ENCODE data around the gene UTF1.
A peak's percentile ranks its signal among the peaks of the same experiment; 100 is the strongest.

UTF1 gene

DNA sequence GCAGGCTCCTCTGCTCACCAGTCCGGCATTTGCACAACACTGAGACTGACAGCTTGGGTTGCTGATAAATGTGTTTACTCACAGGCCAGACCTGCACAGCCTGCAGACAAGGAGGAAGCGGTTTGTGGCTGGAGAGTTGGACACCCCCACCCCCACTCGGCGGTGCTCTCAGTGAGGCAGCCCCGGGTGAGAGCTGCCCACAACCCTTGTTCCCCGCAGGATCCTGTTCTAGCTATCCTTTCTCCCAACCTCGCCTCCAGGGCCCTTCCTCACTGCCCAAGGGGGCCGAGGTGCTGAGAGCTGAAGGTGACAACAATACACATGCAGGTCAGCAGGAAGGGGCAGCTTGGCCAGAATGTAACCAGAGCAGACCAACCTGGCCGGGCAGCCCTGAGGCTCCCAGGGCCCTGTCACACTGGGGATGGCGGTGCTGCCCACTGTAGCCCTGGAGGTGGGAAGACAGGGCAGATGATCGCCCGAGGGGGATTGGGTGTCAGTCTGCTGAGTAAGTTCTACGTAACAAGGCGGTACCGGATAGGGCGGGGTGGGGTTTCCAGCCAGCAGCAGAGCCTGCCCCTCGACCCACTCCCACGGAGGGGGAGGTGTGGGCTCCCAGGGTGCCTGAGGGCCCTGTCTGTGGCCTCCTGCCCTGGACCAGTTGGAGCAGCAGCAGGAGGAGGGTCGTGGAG lies 48.7 kb downstream of the UTF1 start:
- TF ChIP-seq, protein P1, sequence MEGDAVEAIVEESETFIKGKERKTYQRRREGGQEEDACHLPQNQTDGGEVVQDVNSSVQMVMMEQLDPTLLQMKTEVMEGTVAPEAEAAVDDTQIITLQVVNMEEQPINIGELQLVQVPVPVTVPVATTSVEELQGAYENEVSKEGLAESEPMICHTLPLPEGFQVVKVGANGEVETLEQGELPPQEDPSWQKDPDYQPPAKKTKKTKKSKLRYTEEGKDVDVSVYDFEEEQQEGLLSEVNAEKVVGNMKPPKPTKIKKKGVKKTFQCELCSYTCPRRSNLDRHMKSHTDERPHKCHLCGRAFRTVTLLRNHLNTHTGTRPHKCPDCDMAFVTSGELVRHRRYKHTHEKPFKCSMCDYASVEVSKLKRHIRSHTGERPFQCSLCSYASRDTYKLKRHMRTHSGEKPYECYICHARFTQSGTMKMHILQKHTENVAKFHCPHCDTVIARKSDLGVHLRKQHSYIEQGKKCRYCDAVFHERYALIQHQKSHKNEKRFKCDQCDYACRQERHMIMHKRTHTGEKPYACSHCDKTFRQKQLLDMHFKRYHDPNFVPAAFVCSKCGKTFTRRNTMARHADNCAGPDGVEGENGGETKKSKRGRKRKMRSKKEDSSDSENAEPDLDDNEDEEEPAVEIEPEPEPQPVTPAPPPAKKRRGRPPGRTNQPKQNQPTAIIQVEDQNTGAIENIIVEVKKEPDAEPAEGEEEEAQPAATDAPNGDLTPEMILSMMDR (conservative IDR thresholded peaks at IDR 0.05; ENCODE audit: low read depth, low read length) = no peak
- H3K4me3 ChIP-seq (IDR thresholded peaks at IDR 0.05; ENCODE audit: insufficient read depth, low read depth, low read length) = no peak overlapping the region
- peak overlapping the region; percentile 41; the same call in 1 of the 2 replicates for H3K9ac ChIP-seq
- no peaks in the 10 kb centered on the region for H3K27me3 ChIP-seq (ENCODE audit: insufficient read depth, low read depth)
- peak overlapping the region; percentile 89 for H3K4me2 ChIP-seq
- H3K36me3 ChIP-seq (ENCODE audit: insufficient read depth) = no peaks in the 10 kb centered on the region
- peaks cover 59% of the 10 kb centered on the region for H3K4me1 ChIP-seq (ENCODE audit: low read depth, poor library complexity, severe bottlenecking)
- H2AFZ ChIP-seq (ENCODE audit: low read depth) = 0 out of 2 replicates have a peak overlapping the region, but pooled peaks have one; percentile 9
- H4K20me1 ChIP-seq (ENCODE audit: insufficient read depth) = no peaks in the 10 kb centered on the region
- H3K27ac ChIP-seq = peak overlapping the region; percentile 82
- H3K79me2 ChIP-seq (ENCODE audit: insufficient read depth, low read depth) = no peaks in the 10 kb centered on the region

DNA sequence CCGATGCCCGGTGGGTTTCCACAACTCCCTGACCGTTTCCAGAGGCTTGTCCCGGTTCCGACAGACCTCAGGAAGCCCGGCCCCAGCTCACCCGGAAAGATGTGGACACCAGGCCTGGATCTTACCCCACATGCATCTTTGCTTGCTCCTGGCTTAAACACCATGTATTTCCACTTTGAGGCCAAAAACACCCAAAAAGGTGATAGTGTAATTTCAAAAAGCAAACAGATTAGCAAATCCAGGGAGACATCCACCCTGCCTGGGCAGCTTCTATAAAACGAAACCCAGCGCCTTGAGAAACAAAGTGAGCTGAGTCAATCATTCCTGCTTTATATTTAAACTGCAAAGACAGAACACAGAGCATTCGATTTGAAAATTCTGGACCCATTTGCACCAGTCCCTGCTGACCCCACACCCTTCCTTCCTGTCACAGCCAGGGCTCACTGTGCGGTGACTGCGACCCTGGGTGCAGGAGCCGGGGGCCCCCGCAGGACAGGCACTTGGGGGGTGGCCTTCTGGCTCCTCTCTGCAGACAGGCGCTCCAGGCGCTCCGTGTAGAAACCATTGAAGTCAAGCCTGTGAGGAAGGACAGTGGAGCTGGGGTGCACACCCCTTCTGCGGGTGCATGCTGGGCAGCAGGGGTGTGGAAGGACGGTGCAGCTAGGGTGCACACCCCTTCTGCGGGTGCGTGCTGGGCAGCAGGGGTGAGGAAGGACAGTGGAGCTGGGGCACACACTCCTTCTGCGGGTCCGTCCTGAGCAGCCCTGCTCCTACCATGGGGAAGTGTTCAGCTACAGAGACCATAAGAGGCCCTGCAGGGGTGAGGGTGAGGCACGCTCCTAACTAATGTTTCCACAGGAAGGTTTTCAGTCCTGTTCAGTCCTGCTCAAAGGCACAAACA lies 49.6 kb downstream of the UTF1 start:
- H3K4me1 ChIP-seq (ENCODE audit: low read depth, poor library complexity, severe bottlenecking) = peaks cover 55% of the 10 kb centered on the region
- H3K9ac ChIP-seq = no peak overlapping the region
- no peak overlapping the region for H2AFZ ChIP-seq (ENCODE audit: low read depth)
- H3K27ac ChIP-seq = peak overlapping the region; percentile 82
- no peak overlapping the region for H3K4me3 ChIP-seq (IDR thresholded peaks at IDR 0.05; ENCODE audit: insufficient read depth, low read depth, low read length)
- no peaks in the 10 kb centered on the region for H3K27me3 ChIP-seq (ENCODE audit: insufficient read depth, low read depth)
- H3K79me2 ChIP-seq (ENCODE audit: insufficient read depth, low read depth) = no peaks in the 10 kb centered on the region
- H3K4me2 ChIP-seq = peak overlapping the region; percentile 89
- H3K36me3 ChIP-seq (ENCODE audit: insufficient read depth) = no peaks in the 10 kb centered on the region
- no peaks in the 10 kb centered on the region for H4K20me1 ChIP-seq (ENCODE audit: insufficient read depth)
- TF ChIP-seq, protein P1 (conservative IDR thresholded peaks at IDR 0.05; ENCODE audit: low read depth, low read length) = no peak

DNA sequence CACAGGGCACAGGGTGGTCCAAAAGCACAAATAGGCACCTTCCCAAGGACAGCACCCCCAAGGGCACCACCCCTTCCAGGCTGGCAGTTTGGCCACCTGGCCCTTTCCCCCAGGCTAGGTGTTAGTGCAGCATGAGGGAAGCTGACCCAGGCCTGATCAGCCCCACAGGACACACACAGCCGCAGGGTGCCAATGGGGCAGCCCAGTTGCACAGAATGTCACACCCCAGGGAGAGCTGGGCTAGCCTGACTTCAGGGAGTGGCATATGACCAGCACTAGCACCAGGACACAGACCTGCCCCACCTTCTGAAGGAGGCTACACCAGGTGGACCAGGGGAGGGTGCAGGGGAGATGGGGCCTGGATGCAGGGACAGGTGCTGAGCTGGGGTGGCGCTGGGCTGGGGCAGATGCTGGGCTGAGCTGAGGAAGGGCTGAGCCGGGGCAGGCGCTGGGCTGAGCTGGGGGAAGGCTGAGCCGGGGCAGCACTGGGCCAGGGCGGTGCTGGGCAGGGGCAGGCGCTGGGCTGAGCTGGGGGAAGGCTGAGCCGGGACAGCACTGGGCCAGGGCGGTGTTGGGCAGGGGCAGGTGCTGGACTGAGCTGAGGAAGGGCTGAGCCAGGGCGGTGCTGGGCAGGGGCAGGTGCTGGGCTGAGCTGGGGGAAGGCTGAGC lies 50.5 kb downstream of the UTF1 start:
- Histone ChIP-seq H3K27me3 (ENCODE audit: insufficient read depth, low read depth) (no peaks in the 10 kb centered on the region), H3K4me2 (no peak overlapping the region), H3K4me1 (ENCODE audit: low read depth, poor library complexity, severe bottlenecking) (peaks cover 51% of the 10 kb centered on the region), H3K79me2 (ENCODE audit: insufficient read depth, low read depth) (no peaks in the 10 kb centered on the region), H3K27ac (no peak overlapping the region), H3K9ac (no peak overlapping the region), H3K36me3 (ENCODE audit: insufficient read depth) (no peaks in the 10 kb centered on the region), H4K20me1 (ENCODE audit: insufficient read depth) (no peaks in the 10 kb centered on the region), H3K4me3 (IDR thresholded peaks at IDR 0.05; ENCODE audit: insufficient read depth, low read depth, low read length) (no peak overlapping the region), H2AFZ (ENCODE audit: low read depth) (no peak overlapping the region)
- TF ChIP-seq, protein P1 (conservative IDR thresholded peaks at IDR 0.05; ENCODE audit: low read depth, low read length) = no peak

DNA sequence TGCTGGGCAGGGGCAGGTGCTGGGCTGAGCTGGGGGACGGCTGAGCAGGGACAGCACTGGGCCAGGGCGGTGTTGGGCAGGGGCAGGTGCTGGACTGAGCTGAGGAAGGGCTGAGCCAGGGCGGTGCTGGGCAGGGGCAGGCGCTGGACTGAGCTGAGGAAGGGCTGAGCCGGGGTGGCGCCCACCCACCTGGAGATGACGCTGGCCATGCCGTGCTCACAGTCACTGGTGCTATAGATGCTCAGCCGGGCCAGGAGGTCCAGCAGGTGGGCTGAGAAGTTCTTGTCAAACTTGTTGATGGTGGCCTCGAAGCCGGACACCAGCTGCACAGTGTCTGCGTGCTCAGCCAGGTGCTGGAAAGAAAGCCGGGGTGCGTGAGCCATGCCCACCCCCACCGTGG lies 51.1 kb downstream of the UTF1 start:
- H3K9ac ChIP-seq = no peak overlapping the region
- no peak overlapping the region for H2AFZ ChIP-seq (ENCODE audit: low read depth)
- H3K79me2 ChIP-seq (ENCODE audit: insufficient read depth, low read depth) = no peaks in the 10 kb centered on the region
- H3K27ac ChIP-seq = no peak overlapping the region
- TF ChIP-seq, protein P1 (conservative IDR thresholded peaks at IDR 0.05; ENCODE audit: low read depth, low read length) = no peak
- H4K20me1 ChIP-seq (ENCODE audit: insufficient read depth) = no peaks in the 10 kb centered on the region
- no peak overlapping the region for H3K4me2 ChIP-seq
- no peak overlapping the region for H3K4me3 ChIP-seq (IDR thresholded peaks at IDR 0.05; ENCODE audit: insufficient read depth, low read depth, low read length)
- peaks cover 45% of the 10 kb centered on the region for H3K4me1 ChIP-seq (ENCODE audit: low read depth, poor library complexity, severe bottlenecking)
- no peaks in the 10 kb centered on the region for H3K27me3 ChIP-seq (ENCODE audit: insufficient read depth, low read depth)
- H3K36me3 ChIP-seq (ENCODE audit: insufficient read depth) = no peaks in the 10 kb centered on the region

All from KMS-11 (cell line).